ENCODE data around the gene TBC1D2.
A peak's percentile ranks its signal among the peaks of the same experiment; 100 is the strongest.

Gene TBC1D2

DNA sequence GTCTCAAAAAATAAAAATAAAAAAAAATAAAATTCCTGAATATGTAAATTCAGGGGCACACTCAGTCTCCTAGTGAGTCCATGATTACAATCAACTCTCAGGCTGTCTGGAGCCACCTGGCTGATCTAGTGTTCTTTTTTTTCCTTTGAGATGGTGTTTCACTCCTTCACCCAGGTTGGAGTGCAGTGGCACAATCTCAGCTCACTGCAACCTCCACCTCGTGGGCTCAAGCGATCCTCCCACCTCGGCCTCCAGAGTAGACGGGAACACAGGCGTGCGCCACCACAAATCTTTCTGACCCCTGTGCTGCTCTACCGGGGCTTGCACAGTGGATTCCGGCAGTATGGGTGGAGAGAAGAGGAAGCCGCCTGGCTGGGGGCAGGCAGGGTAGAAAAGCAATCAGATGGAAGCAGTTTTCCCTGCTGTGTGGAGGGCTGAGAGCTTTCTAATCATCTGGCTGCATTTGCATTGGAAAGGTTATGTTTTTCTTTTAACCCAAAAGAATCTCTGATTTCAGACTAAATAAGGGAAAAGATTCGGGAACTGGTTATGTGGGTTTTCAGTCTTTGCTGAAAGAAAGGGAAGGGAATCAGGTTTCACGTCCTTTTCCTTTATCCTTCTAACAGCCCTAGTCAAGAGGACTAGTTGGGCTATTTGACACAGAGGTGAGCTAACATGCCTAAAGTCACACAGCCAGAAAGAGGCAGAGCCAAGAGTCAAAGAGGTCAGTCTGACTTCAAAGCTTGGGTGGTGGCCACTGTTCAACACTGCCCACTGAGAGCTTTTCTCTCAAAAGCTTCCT lies 36.7 kb downstream of the TBC1D2 start:
- no peak for DNase-seq (ENCODE audit: low spot score)

DNA sequence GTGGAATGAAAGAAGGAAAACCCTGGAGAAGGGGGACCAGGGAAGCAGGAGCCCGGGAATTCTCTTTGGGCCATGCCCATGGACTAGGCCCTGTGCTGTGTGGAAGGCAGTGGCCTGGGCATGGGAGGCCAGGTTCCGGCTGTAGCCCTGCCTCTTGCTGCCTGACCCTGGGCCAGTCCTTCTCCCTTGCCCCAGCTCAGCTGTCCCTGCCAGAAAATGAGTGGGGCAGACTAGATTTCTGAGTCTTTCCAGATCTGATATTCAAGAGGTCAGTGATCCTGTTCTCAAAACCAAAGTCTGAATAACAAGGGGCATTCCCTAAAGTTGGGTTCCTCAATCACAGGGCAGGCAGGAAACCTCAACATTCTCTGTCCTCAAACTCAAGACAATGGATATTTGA lies 38.2 kb downstream of the TBC1D2 start:
- no peak for DNase-seq (ENCODE audit: low spot score)

DNA sequence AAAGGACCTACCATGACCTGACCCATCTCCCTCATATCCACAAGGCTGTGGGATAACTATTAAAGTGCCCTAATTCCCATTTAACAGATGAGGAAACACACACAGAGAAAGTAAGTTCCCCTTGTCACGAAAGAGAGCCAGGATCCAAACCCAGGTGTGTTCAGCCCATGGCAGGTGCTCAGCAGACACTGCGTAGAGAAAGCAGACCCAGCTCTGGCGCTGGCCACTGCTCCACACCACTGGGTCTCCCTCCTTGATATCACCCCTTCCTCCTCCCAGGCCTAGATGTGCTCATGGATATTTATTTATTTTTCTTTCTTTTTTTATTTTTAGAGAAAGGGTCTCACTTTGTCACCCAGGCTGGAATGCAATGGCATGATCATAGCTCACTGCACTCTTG lies 39.1 kb downstream of the TBC1D2 start:
- no peak for DNase-seq (ENCODE audit: low spot score)

DNA sequence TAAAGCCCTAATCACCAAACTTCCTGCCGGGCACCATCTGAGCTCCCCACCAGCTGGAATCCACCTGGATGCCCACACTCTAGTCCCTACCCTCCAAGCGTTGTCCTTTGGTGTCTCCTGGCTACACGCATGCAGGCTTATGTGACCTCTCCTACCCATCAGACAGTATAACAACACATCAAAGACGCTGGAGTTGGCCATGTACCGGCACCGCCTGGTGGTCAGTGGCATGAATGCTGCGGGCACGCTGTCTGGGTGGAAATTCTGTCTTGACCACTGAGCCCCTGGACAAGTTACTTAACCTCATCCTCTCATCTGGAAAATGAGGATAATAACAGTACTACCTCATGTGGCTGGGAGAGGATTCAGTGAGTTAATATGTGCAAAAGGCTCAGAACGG lies 39.6 kb downstream of the TBC1D2 start:
- no peak for DNase-seq (ENCODE audit: low spot score)

DNA sequence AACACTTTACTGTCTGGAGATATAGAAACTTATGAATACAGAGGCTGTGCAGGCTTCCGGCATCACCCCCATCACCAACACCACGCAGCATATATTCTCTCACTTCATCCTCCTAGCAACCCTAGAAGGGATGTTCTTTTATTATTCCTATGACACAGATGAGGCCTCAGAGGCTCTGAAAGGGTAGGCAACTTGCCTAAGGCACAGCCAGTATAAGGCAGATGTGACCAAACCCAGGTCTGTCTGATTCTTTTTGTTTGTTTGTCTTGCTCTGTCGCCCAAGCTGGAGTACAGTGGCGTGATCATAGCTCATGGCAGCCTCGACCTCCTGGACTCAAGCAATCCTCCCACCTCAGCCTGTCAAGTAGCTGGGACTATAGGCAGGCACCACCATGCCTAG lies 40.2 kb downstream of the TBC1D2 start:
- no peak for DNase-seq (ENCODE audit: low spot score)

DNA sequence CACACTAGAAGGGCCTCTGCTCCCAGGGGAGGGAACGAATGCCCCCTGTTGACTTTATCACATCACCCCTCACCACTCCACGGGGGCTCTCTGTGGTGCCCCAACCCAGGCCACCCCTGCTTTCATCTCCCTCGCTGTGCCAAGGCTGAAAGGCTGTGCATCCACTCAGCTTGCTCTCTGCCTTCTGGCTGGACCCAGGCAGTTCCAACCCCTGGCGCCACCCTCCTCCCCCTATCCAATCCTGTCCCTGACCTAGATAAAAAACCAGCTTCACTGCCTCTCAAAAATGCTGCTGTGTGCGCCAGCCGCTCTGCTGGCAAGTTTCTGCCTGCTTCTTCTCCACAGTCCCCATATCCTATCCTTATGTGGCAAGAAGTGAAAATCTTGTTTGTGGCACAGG lies 40.6 kb downstream of the TBC1D2 start:
- no peak for DNase-seq (ENCODE audit: low spot score)

- no peak for DNase-seq (ENCODE audit: low spot score)
Observed at GRCh38 chr9:98211260-98211659, 44.2 kb downstream of the TBC1D2 start.

- no peak for DNase-seq (ENCODE audit: low spot score)
Observed at GRCh38 chr9:98210435-98210834, 45.0 kb downstream of the TBC1D2 start.

DNA sequence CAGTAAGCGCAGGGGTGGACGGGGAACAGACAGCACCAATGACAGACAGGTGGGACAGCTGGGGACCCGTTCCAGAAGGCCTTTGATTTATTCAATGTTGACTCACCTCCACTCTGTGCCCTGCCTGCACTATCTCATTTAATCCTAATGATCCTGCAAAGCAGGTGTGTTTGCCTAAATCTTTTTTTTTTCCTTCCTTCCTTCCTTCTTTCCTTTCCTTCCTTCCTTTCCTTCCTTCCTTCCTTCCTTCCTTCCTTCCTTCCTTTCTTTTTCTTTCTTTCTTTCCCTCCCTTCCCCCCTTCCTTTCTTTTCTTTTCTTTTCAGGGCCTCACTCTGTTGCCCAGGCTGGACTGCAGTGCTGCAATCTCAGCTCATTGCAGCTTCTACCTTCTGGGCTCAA lies 45.9 kb downstream of the TBC1D2 start:
- DNase-seq (ENCODE audit: low spot score): no peak

DNA sequence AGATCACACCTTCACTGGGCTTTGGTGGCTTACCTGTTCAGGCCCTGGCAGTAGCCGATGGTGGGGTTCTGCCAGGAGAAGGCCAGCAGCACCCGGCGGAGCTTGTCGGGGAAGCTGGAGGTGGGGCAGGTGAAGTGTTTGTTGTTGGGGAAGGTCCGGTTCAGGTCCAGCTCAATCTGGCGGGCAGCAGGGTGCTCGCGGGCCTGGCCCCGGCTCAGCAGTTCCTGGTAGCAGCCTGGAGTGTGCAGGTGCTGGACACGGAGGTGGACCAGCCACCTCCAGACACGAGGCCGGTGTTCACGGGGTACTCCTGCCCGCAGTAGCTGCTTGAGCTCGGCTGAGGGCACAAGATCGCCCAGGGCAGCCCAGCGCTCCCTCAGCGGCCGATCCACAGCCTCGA lies 46.8 kb downstream of the TBC1D2 start:
- no peak for DNase-seq (ENCODE audit: low spot score)

GRCh38 chr9:98207606-98208005 lies 47.8 kb downstream of the TBC1D2 start:
- DNase-seq (ENCODE audit: low spot score): no peak

DNA sequence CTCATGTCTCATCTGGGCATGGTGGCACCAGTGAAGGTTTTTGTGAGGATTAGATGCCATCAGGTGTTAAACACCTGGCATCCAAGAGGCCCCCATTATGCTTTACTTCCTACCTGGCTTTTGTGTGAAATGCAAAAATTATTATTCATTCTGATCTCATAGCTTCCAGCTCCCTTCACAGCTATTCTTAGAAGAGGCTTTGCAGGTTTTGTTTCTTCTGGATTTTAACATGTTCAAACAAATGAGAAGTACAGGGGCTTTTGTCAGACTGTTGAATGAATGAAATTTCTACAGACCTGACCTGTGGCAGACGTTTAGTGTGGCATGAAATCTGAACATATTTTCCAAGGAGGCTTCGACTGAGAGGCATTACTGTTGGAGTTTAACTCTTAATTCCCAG lies 48.7 kb downstream of the TBC1D2 start:
- DNase-seq (ENCODE audit: low spot score): no peak

DNA sequence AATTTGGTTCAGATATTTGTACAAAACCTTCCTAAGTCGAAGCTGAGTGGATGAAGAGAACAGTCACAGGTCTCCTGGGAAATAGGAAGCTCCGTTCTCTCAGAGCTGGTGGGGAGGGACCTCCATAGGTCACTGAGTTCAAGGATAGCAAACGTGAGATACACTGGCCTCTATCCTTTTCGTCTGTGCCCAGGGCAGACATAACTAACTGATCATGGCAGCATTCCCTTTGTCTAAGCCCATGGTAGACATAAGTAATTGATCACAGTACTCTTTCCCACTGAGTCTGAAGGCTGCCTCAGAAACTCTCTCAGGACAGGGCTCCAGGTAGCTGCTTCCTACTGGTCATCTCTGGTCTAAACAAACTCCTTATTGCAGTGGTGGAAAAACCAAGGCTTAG lies 50.8 kb downstream of the TBC1D2 start:
- DNase-seq (ENCODE audit: low spot score): no peak

DNA sequence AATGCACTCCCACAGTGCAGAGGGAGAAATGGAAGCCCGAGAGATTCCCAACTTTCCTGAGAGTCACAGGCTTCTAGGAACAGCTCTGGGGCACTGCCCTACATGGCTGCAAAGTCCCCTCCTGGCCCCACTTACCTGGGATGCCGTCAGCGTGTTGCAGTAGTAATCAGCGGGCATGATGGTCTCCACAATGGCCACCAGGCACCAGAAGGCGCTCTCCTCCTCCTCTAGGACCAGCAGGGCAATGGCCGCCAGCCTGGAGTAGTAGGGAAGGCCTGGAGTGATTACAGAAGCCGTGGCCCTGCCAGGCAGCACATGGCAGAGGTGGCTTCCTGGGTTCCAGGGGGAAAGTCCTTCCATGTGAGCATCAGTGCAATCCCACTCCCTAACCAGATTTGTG lies 52.3 kb downstream of the TBC1D2 start:
- DNase-seq (ENCODE audit: low spot score): no peak

DNA sequence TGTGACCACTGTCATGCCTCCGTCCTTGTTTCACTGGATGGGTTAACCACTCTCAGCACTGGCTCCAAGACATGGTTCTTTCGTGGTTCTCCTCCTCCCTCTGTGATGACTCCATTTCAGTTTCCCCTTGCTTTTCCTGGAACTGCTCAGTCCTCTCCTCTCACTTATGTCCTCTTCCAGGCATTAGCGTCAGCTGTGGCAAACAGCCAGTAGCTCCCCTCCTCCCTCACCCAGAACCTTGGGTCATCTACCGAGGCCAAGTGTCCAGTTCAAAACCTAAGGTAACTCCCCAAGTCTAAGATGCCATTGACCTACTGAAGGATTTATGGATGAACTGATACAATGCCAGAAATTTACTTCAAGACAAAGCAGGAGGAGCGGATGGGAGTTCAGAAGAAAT lies 53.2 kb downstream of the TBC1D2 start:
- DNase-seq (ENCODE audit: low spot score): no peak

- DNase-seq (ENCODE audit: low spot score): no peak
Observed at GRCh38 chr9:98201749-98202148, 53.7 kb downstream of the TBC1D2 start.

DNA sequence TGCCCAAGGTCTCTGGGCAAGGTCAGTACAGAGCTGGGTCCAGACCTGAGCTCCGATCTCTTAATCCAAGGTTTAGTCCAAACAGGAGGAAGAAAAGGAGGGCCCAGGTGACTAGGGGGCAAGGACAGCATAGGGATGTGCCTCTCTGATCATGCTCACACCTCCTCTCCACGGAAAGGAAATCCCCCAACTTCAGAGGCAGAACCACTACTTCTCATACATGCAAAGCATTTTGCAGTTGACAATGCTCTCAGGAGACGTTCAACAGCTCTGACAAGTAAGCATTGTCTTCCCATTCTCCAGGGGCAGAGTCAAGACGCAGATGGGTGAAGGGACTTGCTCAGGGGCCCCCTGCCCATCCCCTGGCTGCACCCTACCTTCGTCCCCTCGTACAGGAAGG lies 54.3 kb downstream of the TBC1D2 start:
- DNase-seq (ENCODE audit: low spot score): no peak

- DNase-seq (ENCODE audit: low spot score): no peak
Observed at GRCh38 chr9:98199388-98200033, 55.9 kb downstream of the TBC1D2 start.

DNA sequence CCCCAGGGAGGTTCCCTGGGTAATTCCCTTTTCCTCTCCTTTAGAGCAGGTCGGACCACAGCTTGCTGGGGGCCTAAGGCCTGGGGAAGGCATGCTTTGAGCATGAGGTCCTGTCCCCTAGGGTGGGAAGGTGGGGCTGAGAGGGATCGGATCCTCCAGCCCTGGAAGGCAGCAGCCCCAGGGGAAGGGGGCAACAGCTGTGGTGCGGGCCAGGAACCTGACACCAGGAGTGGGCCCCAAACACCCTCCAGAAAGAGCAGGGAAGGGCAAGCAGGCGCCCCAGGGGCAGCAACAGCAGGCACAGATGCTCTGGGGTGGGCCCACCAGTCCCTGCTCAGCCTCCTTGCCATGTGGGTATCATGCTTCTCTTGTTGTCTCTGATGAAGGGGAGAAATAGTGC lies 59.8 kb downstream of the TBC1D2 start:
- DNase-seq (ENCODE audit: low spot score): no peak

- DNase-seq (ENCODE audit: low spot score): no peak
Observed at GRCh38 chr9:98193336-98193944, 62.0 kb downstream of the TBC1D2 start.

- peak; percentile 18 for DNase-seq (ENCODE audit: low spot score)
Observed at GRCh38 chr9:98192503-98193335, 62.7 kb downstream of the TBC1D2 start, which contains the start of gene CORO2A. CORO2A (minus strand) TSS chr9:98192637; CDS start chr9:98157660, 34,977 bp downstream.
